ENCODE measurements around the gene BLOC1S1.
A peak's percentile ranks its signal among the peaks of the same experiment; 100 is the strongest.

The BLOC1S1 gene

GRCh38 chr12:55695349-55695748, 20.5 kb upstream of the BLOC1S1 start:
- no peak for DNase-seq

DNA sequence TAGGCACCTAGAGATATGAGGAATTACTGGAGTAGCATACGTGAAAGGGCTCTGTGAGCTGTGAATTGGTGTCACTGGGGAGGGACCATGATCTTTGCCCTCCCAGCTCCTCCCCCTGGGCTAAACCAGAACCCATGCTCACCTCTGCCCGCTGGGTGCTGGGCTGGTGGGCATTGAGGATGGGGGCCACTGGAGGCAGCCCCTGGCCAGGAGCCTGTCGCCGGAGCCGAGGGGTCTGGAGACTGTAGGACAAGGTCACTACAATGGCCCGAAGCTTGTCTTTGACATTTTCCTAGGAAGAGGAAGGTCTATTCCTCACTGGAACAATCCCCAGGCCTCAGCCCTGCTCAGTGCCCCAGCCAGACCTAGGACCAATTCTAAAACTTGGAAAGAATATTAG, 19.7 kb upstream of the BLOC1S1 start:
- no peak for DNase-seq

DNA sequence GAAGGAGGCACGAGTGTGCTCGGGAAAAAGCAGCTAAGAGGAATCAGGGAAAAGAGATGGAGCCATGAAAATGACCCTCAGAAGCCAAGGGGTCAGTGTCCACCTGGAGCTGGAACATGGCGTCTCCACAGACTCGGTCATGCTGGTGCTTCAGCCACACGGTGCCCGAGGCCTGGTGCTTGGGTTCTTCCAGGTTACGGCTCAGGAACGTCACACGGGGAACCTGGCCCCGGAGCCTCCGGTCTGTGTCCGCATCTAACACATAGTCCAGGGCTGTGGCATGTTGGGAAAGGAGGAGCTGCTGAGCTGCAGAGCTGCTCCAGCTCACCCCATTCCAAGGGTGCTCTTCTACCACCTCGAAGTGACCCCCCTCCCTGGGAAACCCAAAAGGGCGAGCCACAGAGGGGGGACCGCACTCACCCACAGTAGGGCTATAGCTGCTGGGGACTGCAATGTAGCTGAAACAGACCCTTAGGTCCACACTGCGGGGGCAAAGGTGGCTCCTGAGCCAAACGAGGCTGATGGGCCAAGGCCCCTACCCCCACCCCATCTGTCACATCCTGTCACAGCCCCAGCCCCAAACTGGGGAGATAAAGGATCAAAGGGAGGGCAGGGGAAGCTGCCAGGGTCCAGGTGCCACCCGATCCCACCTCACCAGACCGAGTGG, 18.9 kb upstream of the BLOC1S1 start:
- DNase-seq, result no peak

- no peak for DNase-seq
Measured at GRCh38 chr12:55697686-55698085, 18.2 kb upstream of the BLOC1S1 start.

- DNase-seq, result no peak
Measured at GRCh38 chr12:55698241-55698955, 17.4 kb upstream of the BLOC1S1 start.

DNA sequence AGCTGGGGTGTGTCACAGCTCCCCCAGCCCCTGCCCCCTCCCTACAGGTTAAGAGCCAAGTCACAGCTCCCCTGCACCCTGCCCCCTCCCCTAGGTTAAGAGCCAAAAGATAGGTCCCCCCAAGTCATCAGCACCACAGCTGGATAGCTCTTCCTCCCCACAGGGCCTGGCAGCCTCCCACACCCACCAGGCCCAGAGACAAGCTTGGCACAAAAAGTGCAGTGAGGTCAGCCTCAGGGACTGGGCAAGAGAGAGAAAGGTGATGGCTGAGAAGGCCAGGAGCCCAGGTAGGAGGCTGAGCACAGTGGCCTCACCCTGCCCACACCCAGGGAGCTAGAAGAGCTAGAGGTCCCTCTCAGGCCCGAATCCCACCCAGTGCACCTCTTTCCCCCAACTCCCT, 16.9 kb upstream of the BLOC1S1 start:
- no peak for DNase-seq

- no peak for DNase-seq
Measured at GRCh38 chr12:55699471-55700055, 16.3 kb upstream of the BLOC1S1 start.

DNA sequence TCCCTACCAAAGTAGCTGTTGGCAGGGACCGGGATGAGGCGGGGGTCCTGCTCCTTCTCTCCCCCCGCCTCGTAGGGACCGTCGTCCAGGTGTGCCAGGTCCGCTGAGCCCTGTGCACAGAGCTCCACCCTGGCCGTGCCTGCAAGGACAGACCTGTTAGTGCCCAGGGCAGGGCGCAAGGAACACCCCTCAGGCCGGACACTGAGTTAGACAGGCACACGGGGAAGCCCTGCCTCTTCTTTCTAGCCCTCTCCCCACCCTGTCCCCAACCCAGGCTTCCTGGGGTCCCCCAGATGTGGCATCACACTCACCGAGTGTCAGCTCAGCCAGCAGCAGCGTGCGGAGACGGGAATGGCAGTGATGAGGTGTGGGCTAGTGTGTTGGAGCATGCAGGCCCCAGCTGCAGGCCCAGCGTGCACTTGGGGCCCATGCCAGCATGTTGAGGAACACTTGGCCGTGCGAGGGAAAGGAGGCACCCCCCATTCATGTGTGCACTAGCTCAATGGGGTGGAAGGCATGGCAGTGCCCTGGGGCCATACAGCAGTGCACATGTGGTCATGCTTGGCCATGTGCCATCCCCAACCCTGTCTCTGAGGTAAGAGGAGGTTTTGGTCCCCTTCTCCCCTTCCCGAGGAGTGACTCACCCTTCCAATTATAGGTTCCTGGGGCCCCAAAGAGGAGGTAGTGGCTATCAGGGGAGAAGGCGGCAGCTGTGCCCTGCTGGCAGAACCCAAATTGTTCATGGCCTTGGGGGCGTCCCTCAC, 15.4 kb upstream of the BLOC1S1 start:
- DNase-seq, result no peak

GRCh38 chr12:55702861-55703260, 13.0 kb upstream of the BLOC1S1 start:
- no peak for DNase-seq

DNA sequence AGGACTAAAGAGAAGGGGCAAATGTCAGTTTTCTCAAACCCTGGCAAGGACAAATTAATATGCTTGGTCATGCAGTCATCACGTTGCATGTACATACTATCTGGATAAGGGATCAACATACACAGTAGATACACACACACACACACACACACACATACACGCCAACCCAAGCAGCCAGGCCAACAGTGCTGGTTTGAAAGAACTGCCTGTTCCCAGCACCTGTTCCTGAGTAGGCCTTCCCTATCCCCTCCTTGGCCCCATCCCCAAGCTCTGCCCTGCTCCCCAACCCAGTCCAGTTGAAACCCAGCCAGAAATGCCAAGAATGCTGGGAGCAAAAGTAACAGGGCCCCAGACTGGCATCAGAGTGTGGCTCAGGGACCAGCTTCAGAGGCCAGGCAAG, 12.6 kb upstream of the BLOC1S1 start:
- DNase-seq, result no peak

GRCh38 chr12:55703901-55704761, 11.7 kb upstream of the BLOC1S1 start:
- DNase-seq, result no peak

- DNase-seq, result no peak
Measured at GRCh38 chr12:55704824-55705718, 10.8 kb upstream of the BLOC1S1 start.

DNA sequence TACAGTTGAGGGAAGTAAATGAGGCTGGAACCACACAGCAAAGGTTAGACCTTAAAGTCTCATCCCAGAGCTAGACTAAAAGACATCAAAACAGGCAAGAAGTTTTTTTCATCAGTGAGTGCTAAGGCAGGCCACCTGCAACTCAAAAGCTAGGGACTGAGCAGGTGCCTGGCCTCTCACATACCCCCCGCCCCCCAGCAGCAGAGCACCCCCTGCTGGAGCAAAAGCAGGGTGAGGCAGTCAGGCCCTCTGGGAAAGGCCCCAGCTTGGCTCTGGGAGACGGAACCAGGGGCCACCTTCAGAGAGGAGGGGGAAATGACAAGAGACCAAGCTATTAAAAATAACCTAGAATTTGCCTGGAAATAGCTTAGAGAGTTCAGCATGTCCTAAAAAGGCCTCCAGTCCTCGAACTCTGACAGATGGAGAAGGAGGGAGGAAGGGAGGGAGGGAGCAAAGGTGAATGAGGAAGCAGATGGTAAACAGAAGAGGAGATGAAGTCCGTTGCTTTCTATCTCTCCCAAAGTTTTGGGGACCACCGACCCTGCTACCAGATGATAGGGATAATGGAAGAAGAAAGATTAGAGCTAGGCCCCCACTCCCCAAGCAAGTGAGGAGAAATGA, 10.0 kb upstream of the BLOC1S1 start:
- DNase-seq, result no peak

DNA sequence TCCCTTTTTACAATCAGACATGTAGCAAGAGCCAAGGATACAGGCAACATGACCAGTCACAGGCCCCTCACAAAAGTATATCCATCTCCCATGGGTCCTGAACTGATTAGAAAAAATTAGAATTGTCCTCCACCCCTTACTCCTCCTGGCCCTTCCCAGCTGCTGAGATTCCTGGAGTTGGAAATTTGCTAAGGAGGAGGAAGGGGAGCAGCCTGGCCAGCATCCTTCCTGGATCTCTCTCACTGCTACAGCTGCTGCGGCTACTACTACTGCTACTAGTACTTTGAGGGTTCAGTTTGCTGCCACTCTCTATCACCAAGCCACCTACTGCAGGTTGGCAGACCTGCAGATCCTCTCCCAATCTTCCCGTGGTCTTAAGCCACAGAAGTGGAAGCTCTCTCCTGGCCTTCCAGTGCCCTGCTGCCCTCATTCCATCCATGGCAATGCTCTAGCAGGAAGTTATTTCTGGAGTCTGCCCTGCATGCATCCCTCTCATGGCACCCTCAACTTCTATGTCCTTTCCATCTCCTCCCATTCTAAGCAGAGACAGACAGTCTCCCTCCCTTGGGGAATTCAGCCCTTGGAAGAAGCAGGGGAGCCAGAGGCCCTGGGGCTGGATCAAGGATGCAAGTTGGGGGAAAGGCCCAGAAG, 9.2 kb upstream of the BLOC1S1 start:
- DNase-seq, result no peak

GRCh38 chr12:55707219-55707671, 8.6 kb upstream of the BLOC1S1 start:
- DNase-seq, result no peak

DNA sequence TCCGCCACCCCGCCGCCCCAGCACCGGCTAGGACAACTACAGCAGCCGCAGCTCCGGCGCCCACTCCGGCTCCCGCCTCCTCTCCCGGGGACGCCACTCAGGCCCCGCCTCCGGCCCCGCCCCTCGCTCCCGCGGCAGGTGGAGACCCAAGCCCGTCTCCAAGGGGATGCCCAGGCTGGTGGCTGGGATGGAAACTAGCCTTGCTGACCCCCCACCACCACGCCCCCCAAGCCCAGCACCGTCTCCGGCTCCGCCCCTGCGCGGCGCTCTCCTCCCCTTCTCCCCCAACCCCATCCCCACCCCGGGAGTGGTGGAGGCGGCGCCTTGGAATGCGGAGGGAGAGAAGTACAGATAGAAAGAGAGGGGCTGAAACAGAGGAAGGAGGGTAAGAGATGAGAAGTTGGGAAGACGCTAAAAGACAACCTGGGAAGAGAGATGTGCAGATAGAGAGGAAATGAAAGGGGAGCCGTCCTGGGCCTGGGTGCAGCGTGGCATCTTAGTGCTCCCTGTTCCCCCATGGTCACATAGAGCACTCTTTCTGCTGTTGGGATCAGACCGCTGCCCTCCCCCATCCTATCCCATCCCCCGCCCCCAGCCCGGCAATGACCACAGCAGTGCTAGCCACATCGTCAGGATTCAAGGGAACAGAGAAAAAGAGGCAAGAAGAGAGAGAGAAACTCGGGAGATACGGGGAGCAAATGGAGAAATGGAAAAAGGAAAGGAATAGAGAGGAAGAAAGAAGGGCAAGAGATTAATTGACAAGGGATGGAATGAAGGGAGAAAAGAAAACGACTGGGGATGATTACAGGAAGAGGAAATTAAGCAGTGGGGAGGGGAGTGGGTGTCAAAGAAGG, 7.8 kb upstream of the BLOC1S1 start, which contains the start of gene ITGA7:
Gene ITGA7 (minus strand): TSS at position 64 of the 854 bp plus-strand sequence. CDS start 222 bp downstream, outside the sequence.
- DNase-seq, result peak; percentile 65

DNA sequence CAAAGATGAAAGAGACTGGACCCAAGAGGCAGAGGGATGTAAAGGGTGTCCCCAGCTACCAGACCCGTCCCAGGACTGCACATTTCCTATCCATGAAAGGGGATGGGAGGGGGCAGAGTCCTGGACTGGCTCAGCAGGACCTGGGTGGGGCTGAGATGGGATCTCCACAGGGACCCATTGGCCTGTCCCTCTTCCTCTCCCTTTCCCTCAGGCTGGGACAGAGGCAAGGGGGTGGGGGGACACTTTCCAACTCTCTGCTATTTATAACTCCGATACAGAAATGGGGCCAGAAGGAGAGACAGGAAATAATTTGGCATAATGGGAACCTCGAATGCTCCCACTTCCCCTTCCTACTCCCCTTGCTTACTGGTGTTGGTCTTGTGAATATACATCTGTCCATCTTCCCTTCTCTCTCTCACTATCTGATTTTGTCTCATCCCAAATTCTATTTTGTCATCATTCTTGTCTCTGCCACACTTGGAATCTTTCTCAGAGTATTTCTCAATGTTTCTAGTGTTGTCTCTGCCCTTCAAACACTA, 7.1 kb upstream of the BLOC1S1 start:
- DNase-seq, result no peak

DNA sequence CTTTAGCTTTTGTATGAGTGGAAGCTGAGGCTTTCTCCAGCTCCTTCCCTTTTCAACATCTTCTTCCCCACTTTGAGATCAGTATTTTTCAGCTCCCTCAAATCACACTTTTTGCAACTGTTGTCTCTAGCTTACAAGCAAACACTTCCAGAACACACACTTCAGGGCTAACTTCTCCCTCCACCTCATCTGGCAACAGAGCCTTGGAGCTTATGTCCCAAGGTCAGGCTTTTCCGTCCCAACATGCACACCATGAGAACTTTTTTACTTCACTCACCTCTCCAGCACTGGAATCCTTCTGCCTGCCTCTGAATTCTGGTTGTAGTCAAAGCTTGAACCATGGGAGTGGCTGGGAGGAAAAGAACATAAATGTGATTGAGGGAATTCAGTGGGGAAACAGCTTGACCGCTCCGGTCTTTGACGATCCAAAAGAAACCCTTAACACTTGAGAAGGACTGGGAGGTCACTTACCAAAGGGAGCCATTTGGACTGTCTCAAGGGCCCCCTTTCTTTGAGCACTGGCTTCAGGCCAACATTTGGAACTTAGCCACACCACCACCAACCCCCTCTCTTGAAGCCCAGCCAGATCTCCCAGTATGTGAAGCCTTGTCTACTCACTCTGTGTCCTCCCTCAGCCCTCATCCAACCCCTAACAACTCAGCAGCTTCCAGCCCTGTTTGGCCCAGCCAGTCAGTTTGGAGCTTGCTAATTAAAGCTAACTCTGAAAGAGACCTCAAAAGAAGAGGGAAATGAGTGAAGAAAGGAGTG, 3.9 kb upstream of the BLOC1S1 start:
- DNase-seq, result no peak
